ENCODE measurements around the gene TSPAN15.

TSPAN15 gene

GRCh38 chr10:69491611-69492010, 40.3 kb downstream of the TSPAN15 start:
- Histone ChIP-seq H3K27ac (ENCODE audit: low read depth in 2 of 2, low read length in 2 of 2) (peak overlapping the region in 1 of 2 donors; percentile 56), H3K27me3 (ENCODE audit: control insufficient read depth in 2 of 2, insufficient read depth in 2 of 2, low read length in 2 of 2) (no peaks in the 10 kb centered on the region), H3K9ac (ENCODE audit: low read depth in 1 of 2, low read length in 2 of 2) (no peak overlapping the region), H3K4me1 (ENCODE audit: control insufficient read depth in 2 of 2, insufficient read depth in 2 of 2, low read length in 2 of 2) (peaks cover 4 to 5% of the 10 kb centered on the region in 2 donors), H3K9me3 (ENCODE audit: control insufficient read depth in 2 of 2, low read length in 2 of 2) (peaks cover 0 to 2% of the 10 kb centered on the region in 2 donors), H3K36me3 (ENCODE audit: control insufficient read depth in 2 of 2, insufficient read depth in 2 of 2, low read length in 2 of 2) (peaks cover 26 to 34% of the 10 kb centered on the region in 2 donors), H3K4me3 (ENCODE audit: low read length in 2 of 2) (no peak overlapping the region)

GRCh38 chr10:69492091-69492745, 41.0 kb downstream of the TSPAN15 start:
- H3K27ac ChIP-seq (ENCODE audit: low read depth in 2 of 2, low read length in 2 of 2) = peak overlapping the region in 1 of 2 donors; percentile 56
- no peaks in the 10 kb centered on the region for H3K27me3 ChIP-seq (ENCODE audit: control insufficient read depth in 2 of 2, insufficient read depth in 2 of 2, low read length in 2 of 2)
- peaks cover 28 to 37% of the 10 kb centered on the region in 2 donors for H3K36me3 ChIP-seq (ENCODE audit: control insufficient read depth in 2 of 2, insufficient read depth in 2 of 2, low read length in 2 of 2)

GRCh38 chr10:69492746-69493462, 41.6 kb downstream of the TSPAN15 start:
- H3K27ac ChIP-seq (ENCODE audit: low read depth in 2 of 2, low read length in 2 of 2) = peak overlapping the region in 1 of 2 donors; percentile 56
- no peak overlapping the region for H3K4me3 ChIP-seq (ENCODE audit: low read length in 2 of 2)
- H3K27me3 ChIP-seq (ENCODE audit: control insufficient read depth in 2 of 2, insufficient read depth in 2 of 2, low read length in 2 of 2) = no peaks in the 10 kb centered on the region
- H3K9ac ChIP-seq (ENCODE audit: low read depth in 1 of 2, low read length in 2 of 2) = no peak overlapping the region
- peaks cover 0 to 2% of the 10 kb centered on the region in 2 donors for H3K9me3 ChIP-seq (ENCODE audit: control insufficient read depth in 2 of 2, low read length in 2 of 2)
- H3K4me1 ChIP-seq (ENCODE audit: control insufficient read depth in 2 of 2, insufficient read depth in 2 of 2, low read length in 2 of 2) = peaks cover 3 to 5% of the 10 kb centered on the region in 2 donors
- peaks cover 25 to 34% of the 10 kb centered on the region in 2 donors for H3K36me3 ChIP-seq (ENCODE audit: control insufficient read depth in 2 of 2, insufficient read depth in 2 of 2, low read length in 2 of 2)

More at GRCh38 chr10:69492091-69492745, 41.0 kb downstream of the TSPAN15 start:
- Histone ChIP-seq H3K9ac (ENCODE audit: low read depth in 1 of 2, low read length in 2 of 2) (no peak overlapping the region), H3K4me1 (ENCODE audit: control insufficient read depth in 2 of 2, insufficient read depth in 2 of 2, low read length in 2 of 2) (peaks cover 3 to 5% of the 10 kb centered on the region in 2 donors), H3K4me3 (ENCODE audit: low read length in 2 of 2) (no peak overlapping the region), H3K9me3 (ENCODE audit: control insufficient read depth in 2 of 2, low read length in 2 of 2) (peaks cover 0 to 2% of the 10 kb centered on the region in 2 donors)

GRCh38 chr10:69494626-69495558, 43.6 kb downstream of the TSPAN15 start:
- peak overlapping the region in 1 of 2 donors; percentile 23 for H3K27ac ChIP-seq (ENCODE audit: low read depth in 2 of 2, low read length in 2 of 2)
- no peak overlapping the region for H3K4me3 ChIP-seq (ENCODE audit: low read length in 2 of 2)
- H3K9ac ChIP-seq (ENCODE audit: low read depth in 1 of 2, low read length in 2 of 2) = no peak overlapping the region
- peaks cover 23 to 35% of the 10 kb centered on the region in 2 donors for H3K36me3 ChIP-seq (ENCODE audit: control insufficient read depth in 2 of 2, insufficient read depth in 2 of 2, low read length in 2 of 2)
- H3K4me1 ChIP-seq (ENCODE audit: control insufficient read depth in 2 of 2, insufficient read depth in 2 of 2, low read length in 2 of 2) = peaks cover 3 to 5% of the 10 kb centered on the region in 2 donors
- no peaks in the 10 kb centered on the region for H3K27me3 ChIP-seq (ENCODE audit: control insufficient read depth in 2 of 2, insufficient read depth in 2 of 2, low read length in 2 of 2)
- H3K9me3 ChIP-seq (ENCODE audit: control insufficient read depth in 2 of 2, low read length in 2 of 2) = no peaks in the 10 kb centered on the region

- no peak overlapping the region for H3K27ac ChIP-seq (ENCODE audit: low read depth in 2 of 2, low read length in 2 of 2)
- no peak overlapping the region for H3K9ac ChIP-seq (ENCODE audit: low read depth in 1 of 2, low read length in 2 of 2)
- no peak overlapping the region for H3K4me3 ChIP-seq (ENCODE audit: low read length in 2 of 2)
- H3K36me3 ChIP-seq (ENCODE audit: control insufficient read depth in 2 of 2, insufficient read depth in 2 of 2, low read length in 2 of 2) = peaks cover 25 to 31% of the 10 kb centered on the region in 2 donors
- peaks cover 3 to 5% of the 10 kb centered on the region in 2 donors for H3K4me1 ChIP-seq (ENCODE audit: control insufficient read depth in 2 of 2, insufficient read depth in 2 of 2, low read length in 2 of 2)
- H3K9me3 ChIP-seq (ENCODE audit: control insufficient read depth in 2 of 2, low read length in 2 of 2) = no peaks in the 10 kb centered on the region
- no peaks in the 10 kb centered on the region for H3K27me3 ChIP-seq (ENCODE audit: control insufficient read depth in 2 of 2, insufficient read depth in 2 of 2, low read length in 2 of 2)
Measured at GRCh38 chr10:69495666-69496065, 44.4 kb downstream of the TSPAN15 start.

- H3K4me1 ChIP-seq (ENCODE audit: control insufficient read depth in 2 of 2, insufficient read depth in 2 of 2, low read length in 2 of 2) = peaks cover 2 to 3% of the 10 kb centered on the region in 2 donors
- no peaks in the 10 kb centered on the region for H3K27me3 ChIP-seq (ENCODE audit: control insufficient read depth in 2 of 2, insufficient read depth in 2 of 2, low read length in 2 of 2)
- H3K9me3 ChIP-seq (ENCODE audit: control insufficient read depth in 2 of 2, low read length in 2 of 2) = no peaks in the 10 kb centered on the region
- no peak overlapping the region for H3K9ac ChIP-seq (ENCODE audit: low read depth in 1 of 2, low read length in 2 of 2)
- no peak overlapping the region for H3K27ac ChIP-seq (ENCODE audit: low read depth in 2 of 2, low read length in 2 of 2)
- peaks cover 22 to 35% of the 10 kb centered on the region in 2 donors for H3K36me3 ChIP-seq (ENCODE audit: control insufficient read depth in 2 of 2, insufficient read depth in 2 of 2, low read length in 2 of 2)
- no peak overlapping the region for H3K4me3 ChIP-seq (ENCODE audit: low read length in 2 of 2)
Measured at GRCh38 chr10:69496352-69497230, 45.3 kb downstream of the TSPAN15 start.

- H3K27ac ChIP-seq (ENCODE audit: low read depth in 2 of 2, low read length in 2 of 2) = peak overlapping the region in 1 of 2 donors; percentile 38
- H3K9ac ChIP-seq (ENCODE audit: low read depth in 1 of 2, low read length in 2 of 2) = no peak overlapping the region
- H3K9me3 ChIP-seq (ENCODE audit: control insufficient read depth in 2 of 2, low read length in 2 of 2) = no peaks in the 10 kb centered on the region
- no peak overlapping the region for H3K4me3 ChIP-seq (ENCODE audit: low read length in 2 of 2)
- H3K36me3 ChIP-seq (ENCODE audit: control insufficient read depth in 2 of 2, insufficient read depth in 2 of 2, low read length in 2 of 2) = peaks cover 24 to 31% of the 10 kb centered on the region in 2 donors
- H3K4me1 ChIP-seq (ENCODE audit: control insufficient read depth in 2 of 2, insufficient read depth in 2 of 2, low read length in 2 of 2) = peaks cover 0 to under 1% of the 10 kb centered on the region in 2 donors
- H3K27me3 ChIP-seq (ENCODE audit: control insufficient read depth in 2 of 2, insufficient read depth in 2 of 2, low read length in 2 of 2) = no peaks in the 10 kb centered on the region
Measured at GRCh38 chr10:69497231-69497561, 45.9 kb downstream of the TSPAN15 start.

GRCh38 chr10:69497611-69498390, 46.5 kb downstream of the TSPAN15 start:
- H3K9me3 ChIP-seq (ENCODE audit: control insufficient read depth in 2 of 2, low read length in 2 of 2) = no peaks in the 10 kb centered on the region

More at GRCh38 chr10:69497611-69498390, 46.5 kb downstream of the TSPAN15 start:
- Histone ChIP-seq H3K4me3 (ENCODE audit: low read length in 2 of 2) (no peak overlapping the region), H3K27ac (ENCODE audit: low read depth in 2 of 2, low read length in 2 of 2) (peak overlapping the region in 1 of 2 donors; percentile 38), H3K36me3 (ENCODE audit: control insufficient read depth in 2 of 2, insufficient read depth in 2 of 2, low read length in 2 of 2) (peaks cover 30 to 32% of the 10 kb centered on the region in 2 donors), H3K4me1 (ENCODE audit: control insufficient read depth in 2 of 2, insufficient read depth in 2 of 2, low read length in 2 of 2) (no peaks in the 10 kb centered on the region), H3K9ac (ENCODE audit: low read depth in 1 of 2, low read length in 2 of 2) (no peak overlapping the region), H3K27me3 (ENCODE audit: control insufficient read depth in 2 of 2, insufficient read depth in 2 of 2, low read length in 2 of 2) (no peaks in the 10 kb centered on the region)
